NCI-H2029 (cell line): ENCODE data around the gene RRP15.

Source experiments
- DNase-seq: peaks from one replicate; lab custom pipeline; 2025; lab: John Stamatoyannopoulos, UW

RRP15 gene

GRCh38 chr1:218362418-218363076, 77.5 kb downstream of the RRP15 start:
- DNase-seq: no peak

- DNase-seq: no peak
These were observed 78.0 kb downstream of the RRP15 start for GRCh38 chr1:218363141-218363540.

- peak; percentile 24 for DNase-seq
These were observed 79.1 kb downstream of the RRP15 start for GRCh38 chr1:218364028-218364710.

DNA sequence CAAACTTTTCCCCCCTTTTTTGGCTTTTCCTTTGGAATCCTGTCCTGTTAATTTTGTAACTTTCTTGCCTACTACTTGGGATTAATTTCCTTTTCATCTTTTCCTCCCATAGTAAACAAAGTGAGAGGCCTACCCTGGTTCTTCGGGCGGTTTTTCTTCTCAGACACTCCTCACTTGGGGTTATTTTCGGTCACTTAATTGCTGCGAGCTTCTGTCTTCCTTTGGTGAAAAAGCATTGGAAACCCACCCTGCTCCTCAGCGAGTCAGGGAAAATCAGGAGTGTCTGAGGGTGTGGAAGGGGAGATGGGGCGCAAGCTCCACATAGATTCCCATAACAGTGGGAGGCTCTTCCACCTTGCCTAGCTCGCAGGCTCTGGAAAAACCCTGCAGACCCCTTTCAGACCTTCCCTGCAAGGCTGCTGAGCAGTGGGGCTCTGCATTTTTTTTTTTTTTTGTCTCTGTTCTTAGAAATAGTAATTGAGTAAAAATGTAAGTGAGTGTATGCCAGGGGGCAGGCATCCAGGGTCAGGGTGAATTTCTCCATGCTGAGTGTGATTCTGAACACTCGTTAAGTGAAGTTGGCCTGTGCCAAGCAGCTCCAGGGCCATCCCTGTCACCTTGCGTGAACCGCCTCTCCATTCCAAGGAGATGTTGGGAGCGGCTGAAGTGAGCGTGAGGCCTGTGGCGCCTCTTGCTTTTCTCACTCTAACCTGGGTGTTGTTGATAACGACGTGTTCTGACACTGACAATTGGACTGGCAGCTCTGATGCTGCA, 80.3 kb downstream of the RRP15 start:
- no peak for DNase-seq

DNA sequence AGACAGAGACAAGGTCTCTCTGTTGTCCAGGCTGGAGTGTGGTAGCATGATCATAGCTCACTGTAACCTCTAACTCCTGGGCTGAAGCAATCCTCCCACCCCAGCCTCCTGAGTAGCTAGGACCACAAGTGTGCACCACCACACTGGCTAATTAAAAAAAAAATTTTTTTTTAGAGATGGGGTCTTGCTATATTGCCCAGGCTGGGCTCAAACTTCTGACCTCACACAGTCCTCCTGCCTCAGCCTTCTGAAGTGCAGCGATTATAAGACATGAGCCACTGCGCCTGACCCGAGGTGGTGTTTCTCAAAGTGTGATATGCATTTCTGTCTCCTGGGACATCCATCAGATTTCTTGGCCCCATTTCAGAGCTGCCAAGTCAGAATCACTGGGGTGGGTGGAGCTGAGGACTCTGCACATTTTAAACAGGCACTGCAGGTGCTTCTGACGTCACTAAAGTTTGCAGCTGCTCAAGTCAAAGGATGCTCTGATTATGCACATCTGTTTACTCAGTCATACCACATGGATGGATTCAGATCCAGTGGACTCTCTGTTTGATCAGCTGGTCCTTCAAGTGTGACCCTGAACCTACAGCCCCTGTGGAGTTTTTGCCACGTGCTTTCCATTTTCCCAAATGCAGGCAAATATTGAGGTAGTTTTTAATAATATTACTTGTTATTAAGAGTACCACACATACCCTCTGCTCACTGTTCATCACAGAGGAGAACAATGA, 81.4 kb downstream of the RRP15 start:
- peak; percentile 88 for DNase-seq

GRCh38 chr1:218367118-218367517, 82.0 kb downstream of the RRP15 start:
- DNase-seq: no peak

GRCh38 chr1:218368686-218369085, 83.6 kb downstream of the RRP15 start:
- DNase-seq: no peak

DNA sequence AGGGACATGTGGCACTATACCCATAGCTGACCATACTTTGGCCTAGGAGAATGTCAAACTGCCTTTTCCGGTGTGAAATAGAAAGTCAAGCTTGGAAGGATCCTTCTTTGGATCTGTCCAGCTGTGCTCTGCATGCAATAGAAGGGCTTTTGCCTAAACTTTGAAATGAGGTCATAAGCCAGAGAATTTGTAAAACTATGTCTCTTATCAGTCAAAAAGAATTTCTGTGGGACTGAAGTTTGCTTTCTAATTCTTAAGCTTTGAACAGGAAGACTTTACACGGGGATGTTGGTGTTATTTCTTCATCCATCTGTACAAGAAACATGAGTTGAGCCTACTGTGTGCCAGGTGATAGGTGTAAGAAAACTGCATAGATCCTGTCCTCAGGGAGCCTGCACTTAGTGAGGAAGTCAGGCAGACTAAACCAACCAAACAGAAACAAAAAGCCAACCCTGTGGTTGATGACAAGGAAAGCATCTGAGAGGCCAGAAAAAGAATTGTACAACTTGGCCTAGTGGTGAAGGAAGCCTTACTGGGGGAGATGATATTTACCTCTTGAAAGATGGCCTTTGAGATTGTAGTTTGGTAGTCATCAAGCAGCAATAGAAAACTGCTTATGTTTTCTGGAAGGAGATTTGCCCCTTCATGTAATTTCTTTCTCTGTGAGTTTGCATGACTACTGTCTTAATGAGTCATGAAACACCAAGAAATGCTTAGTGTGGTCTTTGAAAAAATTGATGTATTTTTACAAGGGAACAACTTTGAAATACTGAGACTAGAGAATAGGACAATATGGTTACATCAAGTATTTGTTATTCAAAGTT, 84.8 kb downstream of the RRP15 start:
- no peak for DNase-seq

DNA sequence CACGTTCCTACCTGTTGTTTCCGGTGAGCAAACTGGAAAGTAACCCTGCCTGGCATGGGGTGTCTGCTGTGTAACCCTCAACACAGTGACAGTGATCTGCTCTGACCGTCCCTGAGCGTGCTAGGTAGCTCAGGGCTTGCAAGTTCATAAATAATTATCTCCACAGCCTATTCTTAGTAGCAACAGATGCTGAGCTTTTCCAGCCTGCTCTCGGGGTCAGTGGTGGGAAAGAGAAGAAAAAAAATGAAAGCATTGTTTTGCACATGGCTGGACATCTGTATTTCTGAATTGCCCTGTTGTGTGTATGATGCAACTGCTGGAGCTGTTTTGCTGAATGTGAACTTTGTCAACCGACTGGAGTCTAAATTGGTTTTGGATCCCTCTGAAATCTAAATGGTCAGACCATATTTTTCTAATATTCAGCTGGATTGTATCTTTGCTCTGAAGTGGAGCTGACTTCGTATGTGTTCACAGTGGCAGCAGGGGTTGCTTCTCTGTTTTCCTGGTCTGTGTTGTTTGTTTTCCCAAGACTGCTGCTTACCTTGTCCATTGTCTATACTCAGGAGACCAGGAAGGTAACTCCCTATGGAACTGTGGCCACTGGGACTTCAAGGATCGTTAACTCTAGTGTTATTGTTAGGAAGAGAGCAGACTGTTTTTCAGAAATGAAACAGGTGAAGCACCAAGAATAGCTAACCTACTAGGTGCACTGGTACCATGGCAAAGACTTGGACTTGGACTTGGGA, 87.0 kb downstream of the RRP15 start:
- peak; percentile 62 for DNase-seq

DNA sequence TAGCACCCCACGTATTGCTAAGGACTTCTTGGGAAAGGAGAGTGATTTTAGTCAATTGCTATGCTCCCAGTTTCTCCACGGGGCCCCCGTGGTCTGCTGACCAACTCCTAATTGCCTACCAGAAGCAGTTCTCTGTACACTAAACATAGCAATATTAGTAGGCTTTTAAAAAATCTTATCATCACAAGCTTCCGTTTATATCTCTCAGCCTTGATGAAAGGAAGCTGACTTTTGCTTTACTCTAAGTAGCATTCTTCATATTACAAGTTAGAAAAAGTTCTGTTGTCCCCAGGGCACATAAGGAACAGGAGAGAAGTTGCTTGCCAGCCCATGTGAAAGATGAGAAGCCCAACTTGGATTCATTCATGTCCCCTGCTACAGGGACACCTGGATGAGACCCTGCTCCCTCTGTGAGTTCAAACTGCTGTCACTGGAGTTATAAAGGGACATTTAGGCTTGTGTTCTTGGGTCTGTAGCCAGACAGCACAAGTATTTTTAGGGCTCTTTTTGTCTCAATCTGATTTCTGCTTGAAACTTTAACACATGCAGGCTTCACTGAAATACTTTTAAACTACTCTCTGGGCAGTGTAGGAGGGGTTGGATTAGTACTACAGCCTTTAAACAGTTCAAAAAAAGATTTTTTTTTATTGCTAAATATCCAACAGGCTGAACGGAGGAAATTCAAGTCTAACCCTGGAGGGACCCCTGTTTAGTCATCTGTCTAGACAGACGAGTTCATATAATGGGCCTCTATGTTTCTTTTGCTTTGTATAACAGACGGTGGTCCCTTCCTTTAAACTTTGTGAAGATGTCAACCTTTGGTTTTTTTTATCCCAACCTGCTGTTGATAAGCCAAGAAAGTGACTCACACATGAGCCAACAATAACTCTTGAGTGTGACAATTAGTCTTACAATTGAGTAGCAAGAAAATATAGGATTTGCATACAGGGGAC, 89.6 kb downstream of the RRP15 start:
- DNase-seq: no peak

DNA sequence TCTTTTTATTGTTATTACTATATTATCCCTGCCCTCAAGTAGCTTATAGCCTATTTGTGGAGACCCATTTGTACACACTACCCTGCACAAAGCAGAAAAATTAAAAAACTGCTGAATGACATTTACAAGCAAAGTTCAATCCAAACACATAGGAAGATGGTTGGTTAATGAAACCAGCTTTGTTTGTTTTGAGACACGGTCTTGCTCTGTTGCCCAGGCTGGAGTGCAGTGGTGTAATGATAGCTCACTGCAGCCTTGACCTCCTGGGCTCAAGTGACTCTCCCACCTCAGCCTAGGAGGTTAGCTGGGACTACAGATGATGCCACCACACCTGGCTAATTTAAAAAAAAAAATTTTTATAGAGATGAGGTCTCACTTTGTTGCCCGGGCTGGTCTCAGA, 91.6 kb downstream of the RRP15 start:
- DNase-seq: no peak

GRCh38 chr1:218377143-218377660, 92.1 kb downstream of the RRP15 start:
- DNase-seq: no peak

GRCh38 chr1:218380125-218380977, 95.3 kb downstream of the RRP15 start:
- DNase-seq: peak; percentile 16

GRCh38 chr1:218382261-218382660, 97.2 kb downstream of the RRP15 start:
- DNase-seq: no peak

GRCh38 chr1:218383051-218383450, 98.0 kb downstream of the RRP15 start:
- DNase-seq: no peak

GRCh38 chr1:218383681-218384080, 98.6 kb downstream of the RRP15 start:
- DNase-seq: no peak

DNA sequence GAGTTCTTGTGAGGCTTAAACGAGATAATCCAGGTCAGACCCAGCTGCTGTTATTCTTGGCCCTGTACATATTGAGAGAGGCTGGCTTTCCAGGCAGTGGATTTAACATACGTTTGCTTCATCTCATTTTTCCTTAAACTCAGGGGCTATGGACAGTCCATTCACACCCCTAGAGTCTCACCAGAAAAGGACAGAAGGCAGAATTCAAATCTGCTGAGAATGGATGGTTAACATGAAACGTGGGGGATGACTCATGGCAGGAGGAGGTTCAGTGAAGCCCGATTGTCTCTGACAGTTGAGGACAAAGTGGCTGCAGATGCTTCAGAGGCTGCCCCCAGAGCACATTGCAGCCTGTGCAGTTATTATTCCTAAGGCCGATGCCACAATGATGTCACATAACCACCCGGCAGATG, 99.5 kb downstream of the RRP15 start:
- DNase-seq: peak; percentile 76
